Embryonic facial prominence (tissue), 1 donor: ENCODE measurements around the gene HOMER2.
"Not testable (repeated sequence)": the region's sequence is repeated elsewhere in the genome, so short reads cannot be mapped to it uniquely, and the experiment has no call there.

ENCODE experiments used
- DNase-seq: peaks from one replicate; pipeline ENCODE4 v3.0.0-alpha.2; 2016; ENCODE audit errors: extremely low spot score

Gene HOMER2

GRCh38 chr15:82832601-82833361, 119.7 kb downstream of the HOMER2 start:
- no peak for DNase-seq

DNA sequence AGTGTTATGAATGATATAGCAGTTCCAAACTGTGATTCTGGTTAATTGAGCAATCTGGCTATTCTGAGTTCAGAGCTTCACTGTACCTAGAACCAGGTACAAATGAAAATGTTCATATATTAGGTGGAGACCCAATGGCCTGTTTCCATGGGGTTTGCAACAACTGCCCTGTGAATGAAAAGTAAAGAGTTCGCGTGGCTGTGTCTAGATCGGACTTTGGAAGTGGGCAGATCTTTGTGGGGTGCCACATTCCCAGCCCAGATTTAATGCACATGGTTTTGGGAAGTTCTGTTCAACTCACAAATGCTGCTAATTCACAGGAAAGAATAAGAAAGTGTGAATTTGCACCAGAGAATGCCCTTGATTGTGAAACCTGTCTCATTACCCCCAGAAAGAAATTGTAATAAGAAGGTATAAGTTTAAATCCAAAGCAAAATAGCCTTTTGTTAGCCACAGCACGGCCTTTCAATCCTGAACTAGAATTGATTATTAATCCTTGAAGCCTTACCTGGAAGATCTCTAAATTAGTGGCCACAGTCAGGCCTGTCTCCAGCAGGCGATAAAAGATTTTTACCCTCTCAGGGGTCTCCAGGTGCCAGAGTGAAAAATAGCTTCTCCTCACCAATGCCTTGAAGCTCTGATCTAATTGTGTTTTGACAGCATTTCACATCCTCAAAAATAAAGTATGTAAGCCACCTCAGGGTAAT, 120.5 kb downstream of the HOMER2 start:
- no peak for DNase-seq

- no peak for DNase-seq
Observed at GRCh38 chr15:82830427-82831173, 121.9 kb downstream of the HOMER2 start.

- DNase-seq = no peak
Observed at GRCh38 chr15:82829234-82829633, 123.3 kb downstream of the HOMER2 start.

DNA sequence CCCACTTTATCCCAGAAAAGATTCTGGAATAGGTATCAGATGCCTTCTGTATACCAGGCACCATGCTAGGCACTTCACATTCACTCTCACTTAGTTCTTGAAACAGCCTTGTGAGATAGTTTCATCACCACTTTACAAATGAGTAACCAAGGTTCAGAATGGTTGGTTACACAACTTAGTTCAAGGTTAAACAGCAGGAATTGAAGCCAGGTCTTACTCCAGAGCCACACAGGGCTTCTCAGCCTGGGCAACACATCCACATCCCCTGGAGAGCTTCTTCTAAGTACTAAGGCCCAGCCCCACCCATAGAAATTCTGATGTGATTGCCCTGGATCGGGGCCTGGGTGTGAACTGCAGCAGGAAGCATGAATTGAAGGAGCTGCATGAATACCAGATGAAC, 124.4 kb downstream of the HOMER2 start:
- no peak for DNase-seq

- DNase-seq = no peak
Observed at GRCh38 chr15:82823049-82823448, 129.5 kb downstream of the HOMER2 start.

DNA sequence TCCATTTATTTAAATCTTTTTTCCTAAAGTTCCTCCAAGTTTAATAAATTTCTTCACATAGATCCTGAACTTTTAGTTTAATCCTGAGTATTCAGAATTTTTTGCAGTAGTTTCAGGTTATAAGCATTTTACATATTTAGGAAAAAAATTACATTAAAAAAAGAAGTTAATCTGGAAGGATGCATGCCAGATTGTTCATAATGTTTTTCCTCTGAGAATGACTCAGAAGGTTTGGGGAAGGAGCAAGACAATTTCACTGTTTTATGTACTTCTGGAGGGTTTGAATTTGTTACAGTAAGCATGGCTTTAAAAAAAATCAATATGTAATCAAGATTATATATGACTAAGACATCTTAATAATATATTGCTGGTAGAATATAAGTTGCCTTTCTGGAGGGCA, 130.7 kb downstream of the HOMER2 start:
- not testable (repeated sequence) for DNase-seq

GRCh38 chr15:82821396-82821795, 131.1 kb downstream of the HOMER2 start:
- not testable (repeated sequence) for DNase-seq

GRCh38 chr15:82820128-82820527, 132.4 kb downstream of the HOMER2 start:
- no peak for DNase-seq

GRCh38 chr15:82812994-82813393, 139.5 kb downstream of the HOMER2 start:
- no peak for DNase-seq

DNA sequence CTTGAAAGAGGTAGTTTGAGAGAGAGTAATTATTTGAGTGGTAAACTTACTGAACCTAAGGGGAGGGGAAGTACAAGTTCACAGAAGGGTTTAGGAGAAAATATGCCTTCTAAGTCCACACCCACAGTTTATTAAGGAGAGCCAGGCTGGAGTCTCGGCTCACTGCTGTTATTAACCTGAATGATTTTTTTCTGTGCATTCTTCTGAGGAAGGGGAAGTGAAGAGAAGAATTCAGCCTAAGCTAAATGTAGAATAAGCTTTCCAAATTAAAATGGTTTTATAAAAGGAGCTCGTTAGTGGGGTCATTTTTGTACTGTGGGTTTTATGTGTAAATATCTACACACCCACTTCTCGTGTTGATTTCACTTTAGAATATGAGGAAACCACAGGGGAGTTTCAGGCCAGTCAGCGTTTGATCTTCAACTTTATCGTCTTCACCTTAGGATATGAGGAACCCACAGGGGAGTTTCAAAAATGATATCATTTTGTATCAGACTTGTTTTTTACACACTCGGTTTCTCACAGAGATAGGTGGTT, 141.6 kb downstream of the HOMER2 start:
- no peak for DNase-seq

- DNase-seq = no peak
Observed at GRCh38 chr15:82810061-82810889, 142.2 kb downstream of the HOMER2 start.

DNA sequence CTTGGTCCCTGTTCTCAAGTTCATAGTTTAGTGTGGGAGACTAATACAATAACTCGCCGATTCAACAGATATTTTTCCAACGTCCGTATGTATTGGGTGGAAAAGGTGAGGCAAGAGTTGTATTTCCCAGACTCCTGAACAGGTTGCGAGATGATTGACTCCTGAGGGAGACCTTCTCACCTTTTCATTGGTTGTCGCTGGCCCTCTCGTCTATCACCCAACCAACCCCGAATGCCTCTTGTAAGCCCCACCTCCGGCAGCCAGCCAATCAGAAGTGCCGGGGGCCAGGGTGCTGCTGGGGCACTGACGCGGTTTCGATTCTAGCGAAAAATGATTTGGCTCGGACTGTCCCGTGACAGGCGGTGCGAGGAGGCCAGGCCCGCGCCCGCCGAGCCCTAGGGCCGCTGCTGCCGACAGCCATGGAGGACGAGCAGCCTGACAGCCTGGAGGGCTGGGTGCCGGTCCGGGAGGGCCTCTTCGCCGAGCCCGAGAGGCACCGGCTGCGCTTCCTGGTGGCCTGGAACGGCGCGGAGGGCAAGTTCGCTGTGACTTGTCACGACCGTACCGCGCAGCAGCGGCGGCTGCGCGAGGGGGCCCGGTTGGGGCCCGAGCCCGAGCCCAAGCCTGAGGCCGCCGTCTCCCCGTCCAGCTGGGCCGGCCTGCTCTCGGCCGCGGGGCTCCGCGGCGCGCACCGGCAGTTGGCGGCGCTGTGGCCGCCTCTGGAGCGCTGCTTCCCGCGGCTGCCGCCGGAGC, 143.0 kb downstream of the HOMER2 start, which contains the start of gene WHAMM:
TSS of gene WHAMM (plus strand) at position 321 of the 753 bp plus-strand sequence. CDS start at position 420, 99 bp downstream.
- DNase-seq = peak; percentile 93

DNA sequence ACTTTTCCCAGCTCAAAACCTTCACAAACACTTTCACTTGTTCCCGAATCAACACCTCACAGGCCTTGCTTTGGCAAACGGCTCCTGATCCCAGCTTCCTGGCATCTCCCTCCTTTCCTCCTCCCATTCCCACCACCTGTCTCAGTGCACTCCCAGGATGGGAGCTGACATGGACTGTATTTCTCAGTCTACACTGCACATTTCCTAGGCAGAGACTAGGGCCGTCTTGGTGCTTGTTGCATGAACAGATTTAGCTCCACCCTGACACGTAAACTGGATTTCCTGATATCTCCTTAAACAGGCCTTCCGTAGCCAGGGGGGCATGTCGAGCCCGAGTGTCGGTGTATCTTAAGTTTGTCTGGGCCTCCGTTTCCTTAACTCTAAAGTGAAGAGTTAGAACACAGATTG, 143.9 kb downstream of the HOMER2 start:
- no peak for DNase-seq

GRCh38 chr15:82807920-82808633, 144.4 kb downstream of the HOMER2 start:
- DNase-seq = no peak

DNA sequence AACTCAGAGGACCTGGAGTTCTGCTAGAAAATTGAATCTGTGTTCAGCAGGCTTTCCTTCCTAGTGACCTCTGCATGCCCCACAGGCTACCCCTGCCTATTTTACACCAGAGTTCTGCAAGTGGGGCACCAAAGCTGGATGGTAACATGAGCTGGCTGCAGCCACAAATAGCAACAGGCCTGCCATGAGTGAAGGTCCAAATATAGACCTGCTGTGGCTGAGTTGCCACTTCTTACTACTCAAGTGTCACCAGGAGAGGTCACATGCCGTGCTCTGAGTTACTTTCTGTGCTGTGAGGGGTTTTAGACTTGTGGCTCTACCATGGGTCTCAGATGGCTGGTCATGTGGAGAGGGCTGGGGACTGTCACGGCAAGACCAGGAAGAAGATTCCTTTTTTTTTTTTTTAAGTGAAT, 146.5 kb downstream of the HOMER2 start, which contains the start of gene FSD2:
TSS of gene FSD2 (minus strand) at position 76 of the 413 bp plus-strand sequence. CDS start 18,679 bp downstream, outside the sequence.
- DNase-seq = no peak

GRCh38 chr15:82804575-82804949, 148.0 kb downstream of the HOMER2 start:
- DNase-seq = no peak

GRCh38 chr15:82803793-82804574, 148.5 kb downstream of the HOMER2 start:
- DNase-seq = no peak

DNA sequence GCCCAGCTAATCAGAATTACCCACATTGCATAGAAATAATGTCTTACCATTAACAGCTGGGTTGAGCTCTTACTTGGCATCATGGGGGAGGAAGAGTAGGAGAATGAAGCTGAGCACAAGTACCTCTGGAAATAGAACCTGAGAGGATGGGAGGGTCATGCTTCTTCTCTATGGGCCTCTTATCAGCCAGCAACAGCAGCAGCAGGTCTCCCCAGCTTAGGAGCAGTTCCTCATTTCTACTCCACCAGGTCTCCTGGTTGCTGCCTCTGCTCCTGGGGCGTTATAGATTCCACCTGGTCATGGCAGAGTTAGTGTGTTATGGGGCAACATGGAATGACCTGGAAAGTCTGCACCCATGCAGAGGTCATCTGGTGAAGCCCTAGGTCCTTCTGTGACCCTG, 150.0 kb downstream of the HOMER2 start:
- DNase-seq = no peak
